HG02884 (cell line): ENCODE results near the gene JUP.

Experiments used
- ATAC-seq: cut with Tn5 transposase; IDR thresholded peaks from one replicate; pipeline ENCODE4 v1.9.1; 2021; ENCODE audit warnings: mild to moderate bottlenecking, moderate library complexity; ENCODE audit not compliant: unreplicated experiment

Gene JUP

GRCh38 chr17:41810659-41811548 lies 24.4 kb upstream of the JUP start:
- no peak for ATAC-seq

- no peak for ATAC-seq
These were observed 20.4 kb upstream of the JUP start for GRCh38 chr17:41806685-41807445.

DNA sequence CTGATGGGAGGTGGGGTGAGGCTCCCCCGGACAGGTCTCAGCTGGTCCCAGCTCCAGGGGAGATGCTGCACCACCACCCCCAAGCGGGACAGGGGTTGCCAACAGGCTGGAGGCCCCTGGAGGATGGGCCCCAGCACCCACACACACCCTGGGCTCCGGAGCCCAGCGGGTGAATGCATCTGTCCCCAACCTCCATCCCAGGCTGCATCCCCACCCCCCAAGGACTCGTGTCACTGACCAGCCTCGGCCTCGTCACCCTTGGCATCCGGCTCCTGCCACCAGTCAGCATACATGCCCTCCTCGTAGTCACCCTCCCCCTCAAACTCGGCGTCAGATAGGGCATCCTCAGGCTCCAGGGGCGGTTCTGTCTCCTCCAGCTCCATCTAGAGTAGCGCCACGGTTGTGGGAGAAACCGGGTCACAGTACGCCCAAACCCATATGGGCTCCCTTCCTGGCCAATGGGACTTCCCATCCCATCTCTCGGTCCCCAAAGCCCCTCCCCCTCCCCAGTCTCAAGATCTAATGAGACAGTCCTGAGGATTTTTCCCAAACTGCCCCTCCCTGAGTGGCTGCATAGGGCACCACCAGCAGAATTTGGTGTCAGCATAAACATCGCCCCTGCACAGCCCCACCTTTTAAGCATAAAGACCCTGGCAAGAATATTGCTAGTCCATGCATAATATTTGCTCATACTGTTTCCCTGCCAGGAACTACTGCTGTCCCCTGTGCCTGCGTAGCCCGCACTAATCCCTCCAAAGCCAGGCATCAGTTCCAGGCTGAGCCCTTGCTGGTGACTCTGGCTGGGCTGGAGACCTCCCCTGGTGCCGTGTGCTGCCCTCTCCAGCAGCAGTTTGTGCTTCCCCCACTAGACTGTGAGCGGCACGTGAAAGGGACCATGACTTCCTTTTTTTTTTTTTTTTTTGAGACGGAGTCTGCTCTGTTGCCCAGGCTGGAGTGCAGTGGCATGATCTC lies 16.8 kb upstream of the JUP start:
- no peak for ATAC-seq

GRCh38 chr17:41801374-41802271 lies 15.1 kb upstream of the JUP start:
- no peak for ATAC-seq

DNA sequence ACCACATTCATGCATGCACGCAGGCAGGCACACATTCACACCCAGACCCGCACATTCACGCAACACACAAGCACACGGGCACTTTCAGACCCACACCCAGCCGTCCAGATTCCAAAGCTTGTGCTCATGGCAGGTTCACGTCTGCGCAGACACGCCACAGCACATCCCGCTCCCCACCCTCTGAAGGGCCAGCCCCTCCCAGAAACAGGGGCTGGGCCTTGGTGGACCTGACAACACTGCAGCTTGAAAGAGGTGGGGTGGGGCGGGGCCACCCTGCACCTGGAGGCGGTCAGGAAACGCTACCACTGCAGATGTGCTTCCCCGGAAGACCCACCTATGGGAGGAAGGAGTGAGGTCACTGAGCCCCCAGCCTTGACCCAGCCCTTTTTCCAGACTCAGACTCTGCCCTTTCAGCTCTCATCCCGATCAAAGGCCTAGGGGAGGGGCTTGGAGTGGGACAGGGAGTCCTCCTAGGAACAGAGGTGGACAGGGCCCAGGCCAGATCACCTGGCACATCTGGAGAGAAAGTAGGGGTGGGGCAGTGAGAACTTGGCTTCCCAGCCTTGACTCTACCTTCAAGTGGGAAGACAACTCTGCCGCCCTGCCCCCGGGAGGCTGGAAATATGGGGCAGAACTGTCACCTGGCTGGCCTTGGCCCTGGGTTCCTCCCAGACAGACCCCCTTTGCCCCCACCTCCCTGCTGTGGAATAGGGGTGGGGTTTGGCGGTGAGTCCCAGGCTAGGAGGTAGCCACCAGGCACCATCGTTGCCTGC lies 14.3 kb upstream of the JUP start:
- ATAC-seq = no peak

DNA sequence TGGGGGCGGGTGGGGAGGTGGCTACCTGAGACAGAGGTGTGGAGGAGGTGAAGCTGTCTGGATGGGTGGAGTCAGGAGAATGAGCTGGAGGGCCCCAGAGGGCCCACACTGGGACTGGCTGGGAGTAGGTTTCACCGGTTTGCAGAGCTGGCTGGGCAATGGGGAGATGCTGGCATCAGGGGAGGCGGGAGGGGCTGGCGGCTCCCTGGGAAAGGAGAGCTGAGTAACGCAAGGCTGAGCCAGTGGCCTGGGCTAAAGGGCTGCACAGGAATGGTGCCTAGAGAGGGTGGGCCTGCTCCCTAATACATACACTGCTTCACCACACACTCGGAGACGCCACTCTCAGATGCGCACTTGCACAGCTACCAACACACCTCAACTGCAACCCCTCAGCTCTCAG lies 12.9 kb upstream of the JUP start:
- ATAC-seq = no peak

DNA sequence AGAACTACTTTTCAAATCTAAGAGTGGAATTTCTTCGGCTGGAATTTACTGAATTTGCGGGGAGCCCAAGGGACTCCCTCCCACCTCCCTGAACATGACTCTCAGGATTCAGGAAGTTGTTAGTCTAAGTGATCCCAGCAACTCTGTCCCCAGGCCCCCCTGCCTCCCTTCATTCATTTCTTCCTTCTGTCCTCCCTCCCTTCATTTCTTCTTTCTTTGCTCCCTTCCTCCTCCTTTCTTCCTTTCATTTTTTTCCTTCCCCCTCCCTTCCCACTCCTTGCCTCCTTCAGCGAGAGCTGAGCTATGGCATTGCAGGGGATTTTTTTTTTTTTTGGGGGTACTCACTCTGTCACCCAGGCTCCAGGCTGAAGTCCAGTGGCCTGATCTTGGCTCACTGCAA lies 10.9 kb upstream of the JUP start:
- no peak for ATAC-seq

GRCh38 chr17:41796121-41796895 lies 9.8 kb upstream of the JUP start:
- no peak for ATAC-seq

DNA sequence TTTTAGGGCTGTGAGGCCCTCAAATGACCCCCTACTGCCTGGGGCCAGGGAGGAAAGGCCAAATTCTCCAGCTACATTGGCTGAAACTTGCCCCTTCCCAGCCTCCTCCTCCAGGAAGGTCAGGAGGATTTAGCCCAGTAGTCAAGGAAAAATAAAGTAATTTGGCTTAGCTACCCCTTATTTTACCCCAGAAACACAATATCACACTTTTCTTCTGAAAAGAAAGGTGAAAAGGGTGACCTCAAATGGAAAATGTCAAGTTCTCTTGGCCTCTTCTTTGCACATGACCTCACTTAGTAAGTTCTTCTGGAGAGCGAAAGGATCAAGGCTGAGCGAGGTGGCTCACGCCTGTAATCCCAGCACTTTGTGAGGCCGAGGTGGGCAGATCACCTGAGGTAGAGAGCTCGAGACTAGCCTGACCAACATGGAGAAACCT lies 8.0 kb upstream of the JUP start:
- ATAC-seq = no peak

DNA sequence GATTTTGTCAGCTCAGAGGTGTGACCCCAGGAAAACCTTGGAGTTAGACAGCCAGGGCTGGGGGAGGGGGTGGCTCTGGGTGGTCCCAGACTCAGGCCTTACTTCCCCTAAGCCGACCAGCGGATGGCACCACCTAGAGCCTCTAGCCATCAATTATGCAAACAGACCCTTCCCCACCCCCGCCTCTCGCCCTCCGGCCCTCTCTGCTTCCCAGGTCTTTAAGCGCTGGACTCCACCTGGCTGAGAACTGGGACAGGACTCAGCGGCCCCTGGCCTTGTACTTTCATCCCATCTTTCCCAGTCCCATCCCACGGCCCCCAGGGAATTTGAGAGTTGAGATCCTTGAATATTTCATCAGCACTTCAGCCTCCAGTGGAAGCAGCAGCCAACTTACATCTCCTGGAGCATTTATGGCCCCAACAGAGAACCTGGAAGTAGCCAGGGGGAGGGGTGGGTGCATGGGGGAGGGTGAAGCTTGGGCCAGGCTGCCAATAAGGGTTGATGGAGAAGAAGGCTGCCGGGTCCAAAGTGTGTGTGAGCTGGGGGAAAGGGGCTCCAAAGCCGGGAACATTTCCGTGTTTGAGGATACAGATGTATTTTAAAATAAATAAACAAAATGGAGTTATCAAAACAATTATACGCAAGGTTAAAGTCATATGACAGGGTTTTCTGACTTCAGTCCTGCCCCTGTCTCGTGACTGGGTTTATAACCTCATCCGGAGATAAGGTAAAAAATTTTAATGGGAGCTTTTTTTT lies 7.5 kb upstream of the JUP start:
- no peak for ATAC-seq

GRCh38 chr17:41792845-41793783 lies 6.6 kb upstream of the JUP start:
- ATAC-seq = no peak

GRCh38 chr17:41787021-41787418 lies 509 bp upstream of the JUP start:
- no peak for ATAC-seq

GRCh38 chr17:41785859-41786226 lies 668 bp downstream of the JUP start:
- no peak for ATAC-seq

DNA sequence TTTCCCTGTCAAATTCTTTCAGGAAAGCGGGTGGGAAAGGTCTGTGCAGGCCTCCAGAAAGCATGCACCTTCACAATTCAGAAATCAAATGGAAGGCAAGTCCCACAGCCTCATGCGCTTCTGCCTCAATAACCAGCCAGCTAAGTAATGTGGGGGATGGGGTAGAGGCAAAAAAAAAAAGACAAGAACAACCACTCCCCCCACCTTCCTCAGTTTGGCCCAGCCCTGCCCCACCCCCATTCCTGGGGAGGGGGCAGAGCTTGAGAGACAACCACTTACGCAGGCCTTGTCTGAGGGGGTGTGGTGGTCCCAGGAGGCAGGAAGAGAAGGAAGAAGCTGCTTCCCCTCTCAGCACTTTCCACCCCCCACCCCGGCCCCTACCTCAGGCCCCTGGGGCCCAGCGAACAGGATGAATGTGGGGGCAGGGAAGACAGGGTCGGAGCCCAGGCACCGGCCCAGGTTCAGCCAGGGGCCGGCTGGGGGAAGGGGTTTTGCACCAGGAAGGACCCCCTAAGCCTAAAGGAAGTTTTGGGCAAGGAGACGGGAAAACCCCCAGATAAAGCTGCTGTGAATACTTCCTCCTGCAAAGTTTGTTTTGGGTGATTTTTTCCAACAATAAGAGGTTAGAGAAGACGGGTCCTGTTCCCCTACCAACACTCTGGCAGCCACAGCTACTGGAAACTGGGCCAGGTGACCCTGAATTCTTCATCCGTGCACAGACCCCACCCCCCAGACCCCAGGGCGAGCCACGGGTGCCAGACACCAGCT lies 1.2 kb downstream of the JUP start:
- no peak for ATAC-seq

DNA sequence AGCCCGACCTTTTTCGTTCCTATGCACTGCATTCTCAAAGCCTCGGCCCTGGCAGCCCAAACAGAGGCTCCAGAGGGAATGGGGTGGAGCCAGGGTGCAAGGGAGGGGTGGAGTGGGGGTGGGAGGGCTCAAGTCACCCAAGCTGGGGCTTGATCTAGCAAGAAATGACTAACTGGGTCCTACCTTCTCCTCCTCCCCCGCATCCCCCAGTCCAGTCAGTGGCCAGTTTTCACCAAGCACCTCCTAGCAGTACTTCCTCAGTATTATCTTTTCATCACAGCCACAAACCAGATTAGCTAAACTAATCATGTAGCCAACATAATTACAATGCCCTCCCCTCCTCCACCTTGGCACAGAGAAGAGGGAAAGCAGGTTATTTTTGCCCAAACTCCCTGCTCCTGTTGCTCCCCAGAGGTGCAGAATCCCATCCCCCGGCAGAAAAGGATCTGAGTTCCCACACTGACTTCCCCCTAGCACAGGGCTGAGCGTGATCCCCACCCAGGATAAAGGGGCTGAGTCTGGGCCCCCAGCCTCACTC lies 2.2 kb downstream of the JUP start:
- ATAC-seq = no peak

- no peak for ATAC-seq
These were observed 4.4 kb downstream of the JUP start for GRCh38 chr17:41782142-41782541.
